Adrenal gland (tissue), 12 donors: ENCODE results near the gene TFF3. TPM values are rescaled to one million over a fixed set of nuclear protein-coding genes. Genes with fewer than 3 reads are reported as not detected.

Source experiments
- DNase-seq, 7 donors: peaks; one replicate each; pipeline ENCODE4 v3.0.0-alpha.2; 2019 to 2020
- H3K27ac ChIP-seq, 5 donors: fragments of 200-600 bp; sonication (generic) in 4 of 5; 1 replicate in 3 of 5; 2 replicates in 2 of 5; pipeline versions ENCODE4 v1.5.1 to v1.8.0; 2016 to 2020; ENCODE audit warnings: mild to moderate bottlenecking in 1 of 5
- H3K27me3 ChIP-seq: fragments of 200-600 bp; 2 replicates; pipeline ENCODE4 v1.8.0; 2021
- H3K36me3 ChIP-seq, 2 donors: fragments of 200-600 bp; replicated peaks in 1 of 2; 1 replicate in 1 of 2; 2 replicates in 1 of 2; pipeline versions ENCODE4 v1.5.1 to v1.8.0; 2018 to 2022
- H3K4me1 ChIP-seq, 2 donors: fragments of 200-600 bp; replicated peaks in 1 of 2; 1 replicate in 1 of 2; 2 replicates in 1 of 2; pipeline versions ENCODE4 v1.5.1 to v1.8.0; 2018 to 2021
- H3K4me3 ChIP-seq, 4 donors: fragments of 200-600 bp; sonication (generic) in 3 of 4; one replicate each; pipeline ENCODE4 v1.5.1; 2016 to 2018
- H3K9me3 ChIP-seq, 3 donors: fragments of 200-600 bp; sonication (generic) in 1 of 3; replicated peaks in 1 of 3; 1 replicate in 2 of 3; 2 replicates in 1 of 3; pipeline versions ENCODE4 v1.5.1 to v1.8.0; 2016 to 2021
- POLR2A ChIP-seq, 2 donors: fragments of 450-650 bp; IDR thresholded peaks; one replicate each; pipeline ENCODE4 v1.6.1; 2017; ENCODE audit warnings: antibody characterized with exemption in 2 of 2, mild to moderate bottlenecking in 2 of 2, moderate library complexity in 1 of 2
- WGBS, 4 donors: extraction: QIAGEN DNeasy Blood & Tissue Kit in 2 of 4; methylation state at CpG; one replicate each; pipeline versions ENCODE4 v1.1.5 to v1.1.7; 2013 to 2017; 5-methylcytosine and 5-hydroxymethylcytosine counted together
- intact Hi-C, 2 donors: fragments of 100-400 bp; cut with DNase I; formaldehyde crosslinking; loops; one replicate each; pipeline versions ENCODE4 v1.14.1 to v1.15.0; 2022 to 2023
- polyA plus RNA-seq, 3 donors: library from polyadenylated mRNA; stranded (reverse); fragments of 200-250 nt in 2 of 3; fragments of 350-450 nt in 1 of 3; fragmentation: Illumina TruSeq in 1 of 3; extraction: RNeasy Lipid Tissue Mini Kit (QIAGEN cat#74804) in 1 of 3; gene quantifications; one replicate each; pipeline ENCODE4 v1.2.3, GENCODE V29; 2013 to 2014
- total RNA-seq, 9 donors: library from RNA; depleted of rRNA in 4 of 9; stranded (reverse); fragments of >200 nt in 4 of 9; fragments of 120-200 nt in 1 of 9; fragmentation: NEBNext Ultra II Directional in 1 of 9; extraction: Animal tissue kit (Norgen Biotek cat#: 25700) in 1 of 9; gene quantifications; one replicate each; pipeline versions ENCODE4 v1.1.0 to v1.2.4, GENCODE V29; 2013 to 2023
- TF ChIP-seq, protein P1 (sequence below), 6 experiments: fragments of 450-650 bp in 4 of 6; fragments of 200-600 bp in 2 of 6; sonication (generic) in 1 of 6; IDR thresholded peaks; 1 replicate in 5 of 6; 2 replicates in 1 of 6; pipeline versions ENCODE4 v1.5.1 to v1.8.0; 2016 to 2021; ENCODE audit warnings: antibody characterized with exemption in 6 of 6, mild to moderate bottlenecking in 2 of 6, moderate library complexity in 1 of 6
- donor health status: healthy with polysubstance abuse.
- donor health status: Bipolar disorder and iron deficiency.
- donor health status: DM: yes; HTN: yes; CAD: no.
- donor health status: DM: no; HTN: no; CAD: no.
- donor health status: DM: no; HTN: no; CAD: no.
- donor health status: DM: yes; HTN: yes; CAD: no.

Gene TFF3
- total and polyA plus RNA-seq, 12 donors: 1.2 to 42.3 (median 11.1) TPM

DNA sequence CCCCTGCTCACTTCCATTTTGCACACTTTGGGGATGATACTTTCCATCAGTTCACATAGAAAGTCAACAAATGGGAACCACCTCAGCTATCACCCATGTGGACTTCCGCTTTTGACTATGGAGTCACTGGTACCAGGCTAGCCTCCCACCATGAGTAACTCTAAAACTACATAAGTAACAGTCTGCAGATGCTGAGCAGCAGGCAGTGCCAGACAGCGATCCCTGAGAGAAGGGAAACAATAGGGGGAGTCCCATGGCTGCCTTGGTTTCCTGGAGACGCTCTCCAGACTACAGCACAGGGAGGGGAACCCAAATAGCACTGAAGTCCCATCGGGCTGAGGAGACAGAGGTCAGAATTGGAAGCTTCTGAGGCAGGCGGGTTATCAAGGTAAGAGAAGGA, 38.4 kb upstream of the TFF3 start:
- H3K4me1 ChIP-seq: no peaks in the 10 kb centered on the region
- no peaks in the 10 kb centered on the region for H3K9me3 ChIP-seq
- no peaks in the 10 kb centered on the region for H3K36me3 ChIP-seq
- DNase-seq: no peak
- H3K27ac ChIP-seq: no peak overlapping the region
- 82 to 92% (median 87%) methylated on average over 5 of the region's 5 CpGs for WGBS, 4 donors
- intact Hi-C loops: no loop called here
- TF ChIP-seq POLR2A (IDR thresholded peaks at IDR 0.05): no peak
- TF ChIP-seq, protein P1, sequence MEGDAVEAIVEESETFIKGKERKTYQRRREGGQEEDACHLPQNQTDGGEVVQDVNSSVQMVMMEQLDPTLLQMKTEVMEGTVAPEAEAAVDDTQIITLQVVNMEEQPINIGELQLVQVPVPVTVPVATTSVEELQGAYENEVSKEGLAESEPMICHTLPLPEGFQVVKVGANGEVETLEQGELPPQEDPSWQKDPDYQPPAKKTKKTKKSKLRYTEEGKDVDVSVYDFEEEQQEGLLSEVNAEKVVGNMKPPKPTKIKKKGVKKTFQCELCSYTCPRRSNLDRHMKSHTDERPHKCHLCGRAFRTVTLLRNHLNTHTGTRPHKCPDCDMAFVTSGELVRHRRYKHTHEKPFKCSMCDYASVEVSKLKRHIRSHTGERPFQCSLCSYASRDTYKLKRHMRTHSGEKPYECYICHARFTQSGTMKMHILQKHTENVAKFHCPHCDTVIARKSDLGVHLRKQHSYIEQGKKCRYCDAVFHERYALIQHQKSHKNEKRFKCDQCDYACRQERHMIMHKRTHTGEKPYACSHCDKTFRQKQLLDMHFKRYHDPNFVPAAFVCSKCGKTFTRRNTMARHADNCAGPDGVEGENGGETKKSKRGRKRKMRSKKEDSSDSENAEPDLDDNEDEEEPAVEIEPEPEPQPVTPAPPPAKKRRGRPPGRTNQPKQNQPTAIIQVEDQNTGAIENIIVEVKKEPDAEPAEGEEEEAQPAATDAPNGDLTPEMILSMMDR (IDR thresholded peaks at IDR 0.05): no peak
- H3K4me3 ChIP-seq: no peak overlapping the region
- H3K27me3 ChIP-seq: no peaks in the 10 kb centered on the region

DNA sequence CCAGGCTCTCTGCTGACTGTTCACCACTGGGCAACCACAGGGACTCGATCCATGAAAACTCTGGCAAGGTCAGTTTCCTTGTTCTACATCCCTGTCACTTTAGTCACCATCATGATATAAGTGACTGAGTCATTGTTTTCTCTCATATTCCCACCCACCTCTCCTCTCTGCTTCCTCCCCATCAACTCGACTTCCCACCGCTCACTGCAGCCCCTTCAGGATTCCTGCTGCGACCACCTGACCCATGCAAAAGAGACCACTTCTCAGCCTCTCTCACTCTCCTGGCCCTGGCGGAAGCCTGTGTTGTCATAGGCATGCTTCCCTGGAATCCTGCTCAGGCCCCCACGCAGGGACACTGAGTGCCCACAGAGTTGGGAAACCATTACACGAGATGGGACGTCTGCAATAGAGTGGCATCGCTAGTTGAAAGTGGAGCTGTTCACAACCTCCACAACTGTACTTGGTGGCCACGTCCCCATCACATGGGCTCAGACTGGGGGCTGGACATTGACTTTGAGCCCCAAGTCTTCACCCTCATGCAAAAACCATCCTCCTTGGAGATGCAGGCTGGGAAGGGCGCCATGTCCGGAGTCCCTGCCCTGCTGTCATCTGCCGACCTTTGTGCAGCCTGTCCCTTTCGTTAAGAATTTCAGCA, 37.4 kb upstream of the TFF3 start:
- DNase-seq: no peak
- no peaks in the 10 kb centered on the region for H3K4me1 ChIP-seq
- 78 to 92% (median 90%) methylated on average over 14 of the region's 14 CpGs for WGBS, 4 donors
- intact Hi-C loops: no loop called here
- no peak overlapping the region for H3K4me3 ChIP-seq
- TF ChIP-seq, protein P1 (IDR thresholded peaks at IDR 0.05): no peak
- TF ChIP-seq POLR2A (IDR thresholded peaks at IDR 0.05): no peak
- H3K27ac ChIP-seq: no peak overlapping the region
- H3K36me3 ChIP-seq: no peaks in the 10 kb centered on the region
- H3K9me3 ChIP-seq: no peaks in the 10 kb centered on the region
- H3K27me3 ChIP-seq: no peaks in the 10 kb centered on the region

DNA sequence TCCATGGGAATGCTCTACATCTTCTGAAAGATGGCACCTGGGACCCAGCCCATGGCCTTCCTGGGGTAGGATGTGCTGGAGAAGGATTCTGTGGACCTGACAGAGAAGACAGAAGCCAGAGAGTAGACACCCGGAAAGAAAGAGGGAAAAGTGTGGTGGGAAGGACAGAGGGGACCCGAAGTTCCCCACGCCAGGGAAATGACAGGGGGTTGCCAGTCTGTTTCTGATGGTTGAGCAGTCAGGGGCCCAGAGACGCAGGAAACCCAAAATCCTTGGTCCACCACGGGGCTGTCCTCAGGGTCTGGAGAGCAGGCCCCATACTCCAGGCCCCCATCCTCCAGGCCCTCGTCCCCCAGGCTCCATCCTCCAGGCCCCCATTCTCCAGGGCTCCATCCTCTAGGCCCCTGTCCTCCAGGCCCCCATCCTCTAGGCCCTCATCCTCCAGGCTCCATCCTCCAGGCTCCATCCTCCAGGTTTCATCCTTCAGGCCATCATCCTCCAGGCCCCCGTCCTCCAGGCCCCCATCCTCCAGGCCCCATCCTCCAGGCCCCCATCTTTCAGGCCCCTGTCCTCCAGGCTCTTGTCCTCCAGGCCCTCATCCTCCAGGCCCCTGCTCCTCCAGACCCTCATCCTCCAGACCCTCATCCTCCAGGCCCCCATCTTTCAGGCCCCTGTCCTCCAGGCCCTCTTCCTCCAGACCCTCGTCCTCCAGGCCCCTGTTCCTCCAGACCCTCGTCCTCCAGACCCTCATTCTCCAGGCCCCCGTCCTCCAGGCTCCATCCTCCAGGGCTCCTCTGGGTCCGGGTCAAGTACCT, 36.6 kb upstream of the TFF3 start:
- DNase-seq: no peak
- Histone ChIP-seq H3K4me3 (no peak overlapping the region), H3K27ac (no peak overlapping the region), H3K36me3 (no peaks in the 10 kb centered on the region), H3K4me1 (no peaks in the 10 kb centered on the region), H3K27me3 (no peaks in the 10 kb centered on the region), H3K9me3 (no peaks in the 10 kb centered on the region)
- intact Hi-C loops: no loop called here
- 72 to 79% (median 76%) methylated on average over 11 of the region's 11 CpGs for WGBS, 4 donors
- TF ChIP-seq POLR2A (IDR thresholded peaks at IDR 0.05): no peak
- TF ChIP-seq, protein P1 (IDR thresholded peaks at IDR 0.05): no peak

DNA sequence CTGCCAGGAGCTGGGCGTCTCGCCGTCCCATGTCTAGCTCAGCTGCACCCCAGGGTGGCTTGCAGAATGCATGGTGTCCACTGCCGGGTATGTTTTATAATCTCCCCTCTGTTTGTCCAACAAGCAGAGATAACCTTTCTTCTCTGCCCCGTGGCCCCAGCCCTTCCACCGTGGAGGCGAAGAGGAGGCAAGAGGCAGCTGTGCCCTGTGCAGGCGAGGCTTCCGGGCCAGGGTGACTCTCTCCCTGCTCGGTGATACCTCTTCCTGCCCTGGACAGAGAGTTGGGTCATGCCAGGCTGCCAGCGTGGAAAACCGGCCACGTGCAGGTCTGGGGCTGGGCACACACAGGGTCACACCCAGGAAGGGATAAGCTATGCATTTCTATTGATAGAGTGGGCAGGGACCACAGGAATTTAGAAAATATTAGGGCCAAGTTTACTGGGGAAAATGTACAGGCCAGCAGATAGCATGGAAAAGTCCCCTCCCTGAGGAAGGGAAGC, 35.8 kb upstream of the TFF3 start, which contains the start of gene TFF2:
Gene TFF2 (minus strand): TSS at position 68 of the 500 bp plus-strand sequence. CDS start 37 bp downstream, at position 31.
- H3K36me3 ChIP-seq: no peaks in the 10 kb centered on the region
- 78 to 81% (median 80%) methylated on average over 13 of the region's 13 CpGs for WGBS, 4 donors
- peak in 1 of 7 donors; percentile 3 for DNase-seq
- no peaks in the 10 kb centered on the region for H3K27me3 ChIP-seq
- H3K4me1 ChIP-seq: no peaks in the 10 kb centered on the region
- H3K27ac ChIP-seq: no peak within 1 kb of the TSS
- H3K4me3 ChIP-seq: no peak within 1 kb of the TSS
- TF ChIP-seq POLR2A (IDR thresholded peaks at IDR 0.05): no peak
- TF ChIP-seq, protein P1 (IDR thresholded peaks at IDR 0.05): no peak
- H3K9me3 ChIP-seq: no peaks in the 10 kb centered on the region
- intact Hi-C loops: no loop called here
